Neural cell (in vitro differentiated cells): ENCODE data around the gene LRRC56.

ENCODE experiments used
- CTCF ChIP-seq: fragments of 450-650 bp; IDR thresholded peaks from 2 replicates; pipeline ENCODE4 v1.5.1; 2014; ENCODE audit warnings: antibody characterized with exemption, mild to moderate bottlenecking, moderate library complexity; ENCODE audit not compliant: poor library complexity, severe bottlenecking
- EP300 ChIP-seq: fragments of 450-650 bp; conservative IDR thresholded peaks from 2 replicates; pipeline ENCODE4 v1.6.1; 2014; ENCODE audit warnings: antibody characterized with exemption, mild to moderate bottlenecking, moderate library complexity; ENCODE audit not compliant: poor library complexity, severe bottlenecking
- EZH2 ChIP-seq: fragments of 200-600, 300-800 bp; shearing (Covaris generic), sonication (generic); IDR thresholded peaks from 2 replicates; pipeline ENCODE4 v1.6.1; 2014; ENCODE audit warnings: antibody characterized with exemption, low read length, borderline replicate concordance, mild to moderate bottlenecking; ENCODE audit not compliant: insufficient read depth, poor library complexity, severe bottlenecking
- POLR2AphosphoS5 ChIP-seq: IDR thresholded peaks from 2 replicates; pipeline ENCODE4 v1.6.1; 2012

GRCh38 chr11:538431-539051 is 1.2 kb downstream of the LRRC56 start:
- TF ChIP-seq CTCF: no peak
- no peak for TF ChIP-seq EP300
- TF ChIP-seq POLR2AphosphoS5: no peak
- no peak for TF ChIP-seq EZH2
